Neural cell (in vitro differentiated cells): ENCODE measurements around the gene KIF13A.

Source experiments
- EP300 ChIP-seq: fragments of 450-650 bp; conservative IDR thresholded peaks from 2 replicates; pipeline ENCODE4 v1.6.1; 2014; ENCODE audit warnings: antibody characterized with exemption, mild to moderate bottlenecking, moderate library complexity; ENCODE audit not compliant: poor library complexity, severe bottlenecking
- EZH2 ChIP-seq: fragments of 200-600, 300-800 bp; shearing (Covaris generic), sonication (generic); IDR thresholded peaks from 2 replicates; pipeline ENCODE4 v1.6.1; 2014; ENCODE audit warnings: antibody characterized with exemption, low read length, borderline replicate concordance, mild to moderate bottlenecking; ENCODE audit not compliant: insufficient read depth, poor library complexity, severe bottlenecking
- POLR2AphosphoS5 ChIP-seq: IDR thresholded peaks from 2 replicates; pipeline ENCODE4 v1.6.1; 2012
- SMC3 ChIP-seq: fragments of 450-650 bp; conservative IDR thresholded peaks from 2 replicates; pipeline ENCODE4 v1.6.1; 2014; ENCODE audit warnings: antibody characterized with exemption, mild to moderate bottlenecking, moderate library complexity; ENCODE audit not compliant: poor library complexity
- TF ChIP-seq, protein P1 (sequence below): IDR thresholded peaks from 2 replicates; pipeline ENCODE4 v1.6.1; 2012; ENCODE audit warnings: borderline replicate concordance
- TF ChIP-seq, protein P2 (sequence below): fragments of 450-650 bp; IDR thresholded peaks from 2 replicates; pipeline ENCODE4 v1.5.1; 2014; ENCODE audit warnings: antibody characterized with exemption, mild to moderate bottlenecking, moderate library complexity; ENCODE audit not compliant: poor library complexity, severe bottlenecking

DNA sequence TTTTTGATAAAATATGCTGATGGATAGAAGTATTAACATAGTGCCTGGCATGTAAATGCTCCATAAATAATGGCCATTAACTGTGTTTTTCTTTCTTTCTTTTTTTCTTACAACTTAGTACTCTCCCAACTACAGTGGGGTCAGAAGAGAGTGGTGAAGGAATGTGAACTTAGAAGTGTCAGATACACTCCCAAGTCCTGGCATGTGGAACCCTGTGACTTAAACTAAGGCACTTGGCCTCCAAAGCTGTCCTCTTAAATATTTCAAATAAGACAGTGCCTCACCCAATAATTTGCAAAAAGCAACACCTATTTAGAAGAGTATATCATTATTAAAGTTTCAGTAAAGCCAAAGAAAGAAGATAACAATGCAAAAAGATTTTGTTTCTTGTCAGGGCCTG, 151.7 kb downstream of the KIF13A start:
- no peak for TF ChIP-seq SMC3
- TF ChIP-seq, protein P1, sequence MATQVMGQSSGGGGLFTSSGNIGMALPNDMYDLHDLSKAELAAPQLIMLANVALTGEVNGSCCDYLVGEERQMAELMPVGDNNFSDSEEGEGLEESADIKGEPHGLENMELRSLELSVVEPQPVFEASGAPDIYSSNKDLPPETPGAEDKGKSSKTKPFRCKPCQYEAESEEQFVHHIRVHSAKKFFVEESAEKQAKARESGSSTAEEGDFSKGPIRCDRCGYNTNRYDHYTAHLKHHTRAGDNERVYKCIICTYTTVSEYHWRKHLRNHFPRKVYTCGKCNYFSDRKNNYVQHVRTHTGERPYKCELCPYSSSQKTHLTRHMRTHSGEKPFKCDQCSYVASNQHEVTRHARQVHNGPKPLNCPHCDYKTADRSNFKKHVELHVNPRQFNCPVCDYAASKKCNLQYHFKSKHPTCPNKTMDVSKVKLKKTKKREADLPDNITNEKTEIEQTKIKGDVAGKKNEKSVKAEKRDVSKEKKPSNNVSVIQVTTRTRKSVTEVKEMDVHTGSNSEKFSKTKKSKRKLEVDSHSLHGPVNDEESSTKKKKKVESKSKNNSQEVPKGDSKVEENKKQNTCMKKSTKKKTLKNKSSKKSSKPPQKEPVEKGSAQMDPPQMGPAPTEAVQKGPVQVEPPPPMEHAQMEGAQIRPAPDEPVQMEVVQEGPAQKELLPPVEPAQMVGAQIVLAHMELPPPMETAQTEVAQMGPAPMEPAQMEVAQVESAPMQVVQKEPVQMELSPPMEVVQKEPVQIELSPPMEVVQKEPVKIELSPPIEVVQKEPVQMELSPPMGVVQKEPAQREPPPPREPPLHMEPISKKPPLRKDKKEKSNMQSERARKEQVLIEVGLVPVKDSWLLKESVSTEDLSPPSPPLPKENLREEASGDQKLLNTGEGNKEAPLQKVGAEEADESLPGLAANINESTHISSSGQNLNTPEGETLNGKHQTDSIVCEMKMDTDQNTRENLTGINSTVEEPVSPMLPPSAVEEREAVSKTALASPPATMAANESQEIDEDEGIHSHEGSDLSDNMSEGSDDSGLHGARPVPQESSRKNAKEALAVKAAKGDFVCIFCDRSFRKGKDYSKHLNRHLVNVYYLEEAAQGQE: no peak
- TF ChIP-seq, protein P2, sequence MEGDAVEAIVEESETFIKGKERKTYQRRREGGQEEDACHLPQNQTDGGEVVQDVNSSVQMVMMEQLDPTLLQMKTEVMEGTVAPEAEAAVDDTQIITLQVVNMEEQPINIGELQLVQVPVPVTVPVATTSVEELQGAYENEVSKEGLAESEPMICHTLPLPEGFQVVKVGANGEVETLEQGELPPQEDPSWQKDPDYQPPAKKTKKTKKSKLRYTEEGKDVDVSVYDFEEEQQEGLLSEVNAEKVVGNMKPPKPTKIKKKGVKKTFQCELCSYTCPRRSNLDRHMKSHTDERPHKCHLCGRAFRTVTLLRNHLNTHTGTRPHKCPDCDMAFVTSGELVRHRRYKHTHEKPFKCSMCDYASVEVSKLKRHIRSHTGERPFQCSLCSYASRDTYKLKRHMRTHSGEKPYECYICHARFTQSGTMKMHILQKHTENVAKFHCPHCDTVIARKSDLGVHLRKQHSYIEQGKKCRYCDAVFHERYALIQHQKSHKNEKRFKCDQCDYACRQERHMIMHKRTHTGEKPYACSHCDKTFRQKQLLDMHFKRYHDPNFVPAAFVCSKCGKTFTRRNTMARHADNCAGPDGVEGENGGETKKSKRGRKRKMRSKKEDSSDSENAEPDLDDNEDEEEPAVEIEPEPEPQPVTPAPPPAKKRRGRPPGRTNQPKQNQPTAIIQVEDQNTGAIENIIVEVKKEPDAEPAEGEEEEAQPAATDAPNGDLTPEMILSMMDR: no peak
- TF ChIP-seq EZH2: no peak
- no peak for TF ChIP-seq POLR2AphosphoS5
- no peak for TF ChIP-seq EP300
